Measurements from ENCODE around the gene RAPGEF2. TPM values are rescaled to one million over a fixed set of nuclear protein-coding genes. Genes with fewer than 3 reads are reported as not detected.

Gene RAPGEF2
- total and polyA plus RNA-seq, 9 of the 15 experiments (the other 6 are each of a cell fraction or from before 2014, with no cell fraction given), result 3.1 to 32.6 (median 23.1) TPM

DNA sequence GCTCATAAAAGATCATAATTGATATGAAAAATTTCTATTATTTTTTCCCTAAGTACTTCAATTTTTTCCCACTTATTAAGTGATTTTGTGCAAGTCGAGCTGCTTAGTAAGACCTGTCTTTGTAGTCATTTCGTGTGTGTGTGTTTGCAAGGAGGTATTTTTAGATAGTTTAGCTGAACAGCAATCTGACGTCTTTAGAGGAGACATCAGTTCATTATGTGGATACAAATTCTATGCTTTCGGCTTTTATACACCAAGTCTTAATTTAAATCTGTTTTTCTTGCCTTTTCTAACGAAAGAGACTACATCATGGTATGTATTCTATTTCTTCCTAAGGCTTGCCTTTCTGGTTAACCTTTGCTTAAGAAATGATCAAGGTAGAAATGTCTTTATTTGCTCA, 179.4 kb downstream of the RAPGEF2 start:
- Histone ChIP-seq H3K9ac (ENCODE audit: insufficient read depth in 1 of 2, low read depth in 2 of 2, low read length in 2 of 2) (no peak overlapping the region), H3K4me1 (replicated peaks in 1 of 2; ENCODE audit: control insufficient read depth in 2 of 2, insufficient read depth in 2 of 2, low read length in 2 of 2) (no peaks in the 10 kb centered on the region), H3K4me2 (ENCODE audit: insufficient read depth, low read length) (no peak overlapping the region), H3K27me3 (ENCODE audit: control insufficient read depth in 2 of 2, insufficient read depth in 2 of 2, low read length in 2 of 2) (no peaks in the 10 kb centered on the region), H3K9me3 (replicated peaks; ENCODE audit: control insufficient read depth, insufficient read depth, low read depth, low read length) (no peaks in the 10 kb centered on the region), H2AFZ (ENCODE audit: low read depth, low read length) (no peak overlapping the region), H3K27ac (ENCODE audit: extremely low read depth, low read depth, low read length) (no peak overlapping the region), H3K79me2 (ENCODE audit: control insufficient read depth, insufficient read depth, low read length) (no peaks in the 10 kb centered on the region), H4K20me1 (replicated peaks; ENCODE audit: control insufficient read depth, insufficient read depth, low read length) (no peaks in the 10 kb centered on the region), H3K9me1 (ENCODE audit: control insufficient read depth, insufficient read depth, low read length) (no peaks in the 10 kb centered on the region), H3K36me3 (ENCODE audit: control insufficient read depth, insufficient read depth, low read length) (no peaks in the 10 kb centered on the region), H3K4me3 (no peak overlapping the region)
- WGBS (ENCODE audit: insufficient coverage, low coverage, missing lambda C conversion rate), result 55% methylated on average over 5 of the region's 5 CpGs
- no TSS peak for BruUV-seq (replicated peaks)
- no peak for ATAC-seq
- intact Hi-C loops (cut with micrococcal nuclease) (no loop called here), in situ Hi-C loops (cut with MboI) (no loop called here)
- ChIA-PET CTCF (ENCODE audit: low intra/inter-chr PET ratio) (no interaction called here), POLR2A (interaction anchor here (0.6 to 1.5 kb wide), 4 partner anchors 11 to 179 kb away, joined by 3 to 5 read pairs (median 3); no protein-coding TSS in a partner anchor)
- no peak for FAIRE-seq
- no peak for DNase-seq (ENCODE audit: extremely low read depth in 1 of 4, low spot score in 3 of 4)
- TF ChIP-seq SFPQ (IDR thresholded peaks at IDR 0.05; ENCODE audit: low read depth, low read length) (no peak), MYC (IDR thresholded peaks at IDR 0.05; ENCODE audit: low read depth, low read length) (no peak), MYC (CRISPR knock-in tag; IDR thresholded peaks at IDR 0.05; ENCODE audit: borderline replicate concordance, low read depth) (no peak), SRF (CRISPR knock-in tag; IDR thresholded peaks at IDR 0.05) (no peak), CBX1 (IDR thresholded peaks at IDR 0.05; ENCODE audit: low read depth) (no peak), ZNF445 (CRISPR knock-in tag; IDR thresholded peaks at IDR 0.05; ENCODE audit: low read depth) (no peak), TAF15 (IDR thresholded peaks at IDR 0.05; ENCODE audit: low read depth, low read length) (no peak), CBX5 (IDR thresholded peaks at IDR 0.05; ENCODE audit: borderline replicate concordance, low read depth) (no peak), STAT5A (IDR thresholded peaks at IDR 0.05; ENCODE audit: borderline replicate concordance, low read length) (no peak), DPF2 (IDR thresholded peaks at IDR 0.05) (no peak), TFAP4 (CRISPR knock-in tag; IDR thresholded peaks at IDR 0.05; ENCODE audit: borderline replicate concordance) (no peak)
